Cardiac muscle cell (in vitro differentiated cells and primary cell): ENCODE measurements around the gene TBCD. TPM values are rescaled to one million over a fixed set of nuclear protein-coding genes. Genes with fewer than 3 reads are reported as not detected.

Source experiments
- DNase-seq, 2 donors: peaks; one replicate each; pipeline versions ENCODE4 v3.0.0 to v3.0.0-alpha.2; 2010 to 2017; ENCODE audit warnings: low read depth in 1 of 2, low spot score in 1 of 2
- H3K27ac ChIP-seq: fragments of 200-600 bp; sonication (generic); 2 replicates; pipeline ENCODE4 v1.5.1; 2016
- H3K27me3 ChIP-seq: fragments of 200-600 bp; sonication (generic); 2 replicates; pipeline ENCODE4 v1.6.0; 2016; ENCODE audit warnings: control low read depth
- H3K36me3 ChIP-seq: fragments of 200-600 bp; sonication (generic); 2 replicates; pipeline ENCODE4 v1.5.1; 2016; ENCODE audit warnings: control low read depth
- H3K4me1 ChIP-seq: fragments of 200-600 bp; sonication (generic); 2 replicates; pipeline ENCODE4 v1.8.1; 2017; ENCODE audit warnings: low read depth, mild to moderate bottlenecking, mixed run types
- H3K4me3 ChIP-seq: fragments of 200-600 bp; sonication (generic); 2 replicates; pipeline ENCODE4 v1.5.1; 2016; ENCODE audit warnings: mild to moderate bottlenecking
- H3K9me3 ChIP-seq: fragments of 200-600 bp; sonication (generic); 2 replicates; pipeline ENCODE4 v1.5.1; 2017; ENCODE audit warnings: low read depth, mild to moderate bottlenecking, control low read depth
- CTCF ChIP-seq: IDR thresholded peaks from 2 replicates; pipeline ENCODE4 v1.5.1; 2012; ENCODE audit warnings: low read depth, mild to moderate bottlenecking, low read length
- polyA plus RNA-seq: library from polyadenylated mRNA; unstranded; fragments of >200 nt; fragmentation: Nextera tagmentation; extraction: Ambion mirVana; gene quantifications from 2 replicates; pipeline ENCODE4 v1.2.1, GENCODE V29; 2016
- total RNA-seq: library from RNA; depleted of rRNA; stranded (reverse); fragments of >200 nt; gene quantifications from 2 replicates; pipeline ENCODE4 v1.2.3, GENCODE V29; 2016

Gene TBCD
- total and polyA plus RNA-seq, 2 experiments from 2014 or later, result 55.7 to 66.0 TPM

DNA sequence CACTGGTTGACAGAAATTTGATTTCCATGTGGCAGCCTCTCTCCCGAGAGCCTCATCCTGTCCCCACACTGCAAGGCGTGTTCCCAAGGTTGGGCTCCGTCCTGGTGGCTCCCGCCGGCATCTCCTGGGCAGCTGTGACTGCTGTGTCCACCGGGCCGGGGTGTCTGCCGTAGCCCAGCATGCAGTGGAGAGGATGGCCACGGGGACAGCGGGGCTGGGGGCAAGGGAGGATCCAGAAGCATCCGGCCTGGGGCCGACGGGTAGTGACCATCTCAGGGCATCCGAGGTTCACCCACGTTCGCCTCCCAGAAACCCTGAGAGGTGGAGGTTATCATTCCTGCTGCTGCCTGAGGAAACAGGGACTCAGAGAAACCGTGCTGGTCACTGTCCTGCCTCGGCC is 46.1 kb upstream of the TBCD start:
- H3K4me1 ChIP-seq, result no peaks in the 10 kb centered on the region
- H3K4me3 ChIP-seq, result no peak overlapping the region
- H3K27ac ChIP-seq, result no peak overlapping the region
- TF ChIP-seq CTCF, result no peak
- no peaks in the 10 kb centered on the region for H3K9me3 ChIP-seq
- no peak for DNase-seq
- no peaks in the 10 kb centered on the region for H3K36me3 ChIP-seq
- H3K27me3 ChIP-seq, result no peaks in the 10 kb centered on the region

DNA sequence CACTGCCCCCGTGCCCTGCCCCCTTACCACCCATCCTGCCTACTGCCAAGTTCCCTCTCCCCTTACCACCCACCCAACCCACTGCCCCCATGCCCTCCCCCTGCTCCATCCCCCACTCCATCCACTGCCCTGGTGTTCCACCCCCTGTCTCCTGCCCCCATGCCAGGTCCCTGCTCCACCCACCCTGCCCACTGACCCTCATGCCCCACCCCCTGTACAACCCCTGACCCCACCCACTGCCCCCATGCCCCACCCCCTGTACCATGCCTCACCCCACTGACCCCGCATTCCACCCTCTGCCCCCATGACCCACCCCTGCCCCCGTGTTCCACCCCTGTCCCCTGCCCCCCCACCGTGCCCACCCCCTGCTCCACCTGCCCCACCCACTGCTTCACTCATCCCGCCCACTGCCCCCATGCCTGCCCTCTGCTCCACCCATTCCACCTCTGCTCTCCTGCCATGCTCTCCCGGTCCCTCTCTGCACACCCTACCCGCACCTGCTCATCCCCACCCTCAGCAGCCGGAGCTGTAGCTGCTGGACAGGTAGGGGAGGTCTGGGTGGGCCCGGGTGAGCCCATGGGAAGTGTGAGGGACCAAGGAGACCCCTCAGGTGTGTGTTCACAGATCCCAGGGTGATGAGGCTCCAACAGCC is 42.7 kb upstream of the TBCD start:
- H3K36me3 ChIP-seq, result no peaks in the 10 kb centered on the region
- no peak overlapping the region for H3K4me3 ChIP-seq
- no peak for TF ChIP-seq CTCF
- no peaks in the 10 kb centered on the region for H3K27me3 ChIP-seq
- no peaks in the 10 kb centered on the region for H3K9me3 ChIP-seq
- no peaks in the 10 kb centered on the region for H3K4me1 ChIP-seq
- DNase-seq, result no peak
- no peak overlapping the region for H3K27ac ChIP-seq

DNA sequence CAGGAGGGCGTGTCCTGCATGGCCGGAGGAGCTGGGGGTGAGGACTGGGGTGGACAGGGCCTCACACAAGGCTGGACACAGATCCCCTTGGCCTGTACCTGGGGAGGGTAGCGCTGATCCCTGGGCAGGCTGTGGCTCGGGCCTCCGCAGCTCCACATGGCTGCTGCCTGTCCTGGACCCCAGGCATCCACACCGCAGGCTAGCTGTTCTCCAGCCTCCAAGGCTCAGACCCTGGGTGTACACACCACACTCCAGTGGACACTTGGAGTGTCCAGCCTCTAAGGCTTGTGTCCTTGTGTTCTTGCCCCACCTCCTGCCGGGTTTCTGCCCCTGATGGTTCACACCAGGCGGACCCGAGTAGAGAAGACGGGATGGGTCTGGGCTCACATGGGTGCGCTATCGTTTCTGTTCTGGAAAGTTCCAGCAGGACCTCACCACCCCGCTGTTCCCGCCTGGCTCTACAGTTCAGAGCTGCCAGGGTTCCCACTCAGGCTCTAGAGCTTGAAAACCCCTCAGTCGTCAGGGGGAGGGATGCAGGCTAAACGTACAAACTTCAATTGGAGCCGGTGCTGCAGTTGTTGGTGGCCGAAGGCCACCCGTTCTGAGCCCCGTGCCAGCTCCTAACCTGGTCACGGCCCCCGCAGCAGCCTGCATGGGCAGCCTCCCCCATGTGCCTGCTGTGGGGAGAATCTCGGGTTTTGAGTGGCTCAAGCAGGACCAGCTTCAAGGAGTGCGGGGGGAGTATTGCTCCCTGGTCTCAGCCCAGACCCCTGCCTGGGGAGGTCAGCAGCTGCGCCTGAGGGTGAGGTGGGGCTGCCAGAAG is 42.0 kb upstream of the TBCD start:
- no peaks in the 10 kb centered on the region for H3K9me3 ChIP-seq
- no peak for DNase-seq
- H3K27ac ChIP-seq, result no peak overlapping the region
- no peaks in the 10 kb centered on the region for H3K4me1 ChIP-seq
- no peaks in the 10 kb centered on the region for H3K27me3 ChIP-seq
- no peak overlapping the region for H3K4me3 ChIP-seq
- TF ChIP-seq CTCF, result no peak
- no peaks in the 10 kb centered on the region for H3K36me3 ChIP-seq

DNA sequence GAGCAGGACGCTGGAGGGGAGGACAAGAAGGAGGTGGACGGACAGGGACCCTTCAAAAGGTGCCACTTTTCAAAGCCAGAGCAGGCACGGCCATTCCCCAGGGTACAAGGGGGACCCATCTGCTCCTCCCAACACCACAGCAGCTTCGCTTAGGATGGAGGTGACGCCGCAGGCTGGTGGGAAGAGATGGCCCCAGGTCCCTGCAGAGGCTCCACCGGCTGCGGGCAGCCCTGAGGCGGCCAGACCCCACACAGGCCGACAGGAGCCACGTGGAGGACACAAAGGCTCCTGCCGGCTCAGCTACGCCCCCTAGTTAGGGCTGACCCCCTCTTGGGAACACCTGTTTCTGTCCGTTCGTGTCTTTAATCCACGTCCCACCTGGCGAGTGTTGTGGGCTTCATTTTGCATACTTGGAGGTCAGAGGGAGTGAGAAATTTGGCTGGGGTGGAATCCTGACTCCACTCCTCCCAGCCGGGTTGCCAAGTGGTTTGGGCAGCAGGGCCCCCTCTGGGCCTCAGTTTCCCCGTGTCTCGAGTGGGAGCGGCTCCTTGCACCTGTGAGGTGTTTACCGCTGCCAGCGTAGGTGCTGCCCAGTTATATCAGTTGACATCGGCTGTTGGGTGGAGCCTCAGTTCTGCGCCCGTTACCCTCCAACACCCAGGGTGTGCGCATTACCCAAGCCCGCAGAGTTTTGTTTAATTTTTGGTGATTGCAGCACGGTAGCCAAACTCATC is 41.2 kb upstream of the TBCD start:
- no peaks in the 10 kb centered on the region for H3K27me3 ChIP-seq
- TF ChIP-seq CTCF, result no peak
- H3K4me1 ChIP-seq, result no peaks in the 10 kb centered on the region
- no peaks in the 10 kb centered on the region for H3K9me3 ChIP-seq
- no peak overlapping the region for H3K27ac ChIP-seq
- H3K4me3 ChIP-seq, result no peak overlapping the region
- no peaks in the 10 kb centered on the region for H3K36me3 ChIP-seq
- DNase-seq, result no peak

- no peak for TF ChIP-seq CTCF
Observed at GRCh38 chr17:82713071-82713723, 38.7 kb upstream of the TBCD start.

More at GRCh38 chr17:82713071-82713723, 38.7 kb upstream of the TBCD start:
- Histone ChIP-seq H3K9me3 (no peaks in the 10 kb centered on the region), H3K27ac (no peak overlapping the region), H3K36me3 (no peaks in the 10 kb centered on the region), H3K27me3 (no peaks in the 10 kb centered on the region), H3K4me1 (no peaks in the 10 kb centered on the region), H3K4me3 (no peak overlapping the region)
- no peak for DNase-seq
